Peyer's patch (tissue), 4 donors: ENCODE data around the gene ADORA2A.

Experiments used
- POLR2A ChIP-seq, 2 donors: fragments of 450-650 bp; IDR thresholded peaks; one replicate each; pipeline ENCODE4 v1.5.1; 2017; ENCODE audit warnings: antibody characterized with exemption in 2 of 2, mild to moderate bottlenecking in 2 of 2, moderate library complexity in 2 of 2
- TF ChIP-seq, protein P1 (sequence below), 6 experiments: fragments of 450-650 bp in 4 of 6; fragments of 200-600 bp in 2 of 6; sonication (generic) in 1 of 6; IDR thresholded peaks; one replicate each; pipeline ENCODE4 v1.5.1; 2017 to 2019; ENCODE audit warnings: antibody characterized with exemption in 6 of 6, mild to moderate bottlenecking in 3 of 6, moderate library complexity in 1 of 6

DNA sequence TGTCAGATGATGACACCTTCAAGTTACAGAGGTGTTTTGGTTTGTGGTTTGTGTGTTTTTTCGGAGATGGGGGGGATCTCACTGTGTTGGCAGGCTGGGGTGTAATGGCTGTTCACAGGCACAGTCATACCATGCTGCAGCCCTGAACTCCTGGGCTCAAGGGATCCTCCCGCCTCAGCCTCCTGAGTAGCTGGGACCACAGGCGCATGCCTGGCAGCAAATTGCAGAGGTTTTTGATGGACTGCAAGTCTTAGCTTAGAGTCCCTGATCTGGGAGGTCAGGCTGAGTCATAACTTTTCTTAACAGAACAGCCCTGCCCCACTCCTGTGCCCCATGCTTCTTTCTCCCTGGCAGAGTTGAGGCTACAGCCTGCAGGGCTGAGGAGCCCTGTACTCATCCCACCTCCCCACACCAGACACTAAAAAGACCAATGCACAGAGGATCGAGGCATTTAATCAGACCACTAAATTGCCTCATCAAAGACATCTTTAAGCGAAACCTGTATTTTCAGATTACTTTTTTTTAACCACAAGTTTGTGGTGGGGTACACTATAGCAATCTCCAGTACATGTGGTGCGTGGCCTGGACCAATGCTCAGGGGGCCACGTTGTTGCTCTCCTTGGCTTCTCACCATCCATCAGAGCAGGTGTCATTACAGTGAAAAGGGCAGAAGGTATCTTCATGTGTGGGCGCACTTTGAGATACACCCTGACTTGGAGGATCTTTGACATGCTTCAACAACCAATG is 17.1 kb upstream of the ADORA2A start:
- TF ChIP-seq POLR2A (IDR thresholded peaks at IDR 0.05), result no peak
- TF ChIP-seq, protein P1, sequence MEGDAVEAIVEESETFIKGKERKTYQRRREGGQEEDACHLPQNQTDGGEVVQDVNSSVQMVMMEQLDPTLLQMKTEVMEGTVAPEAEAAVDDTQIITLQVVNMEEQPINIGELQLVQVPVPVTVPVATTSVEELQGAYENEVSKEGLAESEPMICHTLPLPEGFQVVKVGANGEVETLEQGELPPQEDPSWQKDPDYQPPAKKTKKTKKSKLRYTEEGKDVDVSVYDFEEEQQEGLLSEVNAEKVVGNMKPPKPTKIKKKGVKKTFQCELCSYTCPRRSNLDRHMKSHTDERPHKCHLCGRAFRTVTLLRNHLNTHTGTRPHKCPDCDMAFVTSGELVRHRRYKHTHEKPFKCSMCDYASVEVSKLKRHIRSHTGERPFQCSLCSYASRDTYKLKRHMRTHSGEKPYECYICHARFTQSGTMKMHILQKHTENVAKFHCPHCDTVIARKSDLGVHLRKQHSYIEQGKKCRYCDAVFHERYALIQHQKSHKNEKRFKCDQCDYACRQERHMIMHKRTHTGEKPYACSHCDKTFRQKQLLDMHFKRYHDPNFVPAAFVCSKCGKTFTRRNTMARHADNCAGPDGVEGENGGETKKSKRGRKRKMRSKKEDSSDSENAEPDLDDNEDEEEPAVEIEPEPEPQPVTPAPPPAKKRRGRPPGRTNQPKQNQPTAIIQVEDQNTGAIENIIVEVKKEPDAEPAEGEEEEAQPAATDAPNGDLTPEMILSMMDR (IDR thresholded peaks at IDR 0.05), result no peak
